ENCODE results near the gene BCKDK. TPM values are rescaled to one million over a fixed set of nuclear protein-coding genes. Genes with fewer than 3 reads are reported as not detected.
A peak's percentile ranks its signal among the peaks of the same experiment; 100 is the strongest.

BCKDK gene
- polyA plus RNA-seq, 1 of the 3 experiments (the other 2 are of a cell fraction) = 73.2 TPM

GRCh38 chr16:31107465-31107867 is 720 bp upstream of the BCKDK start:
- Histone ChIP-seq H2AFZ (ENCODE audit: low read depth) (peak overlapping the region; percentile 90), H3K79me2 (ENCODE audit: insufficient read depth) (peaks cover 23% of the 10 kb centered on the region), H3K9me2 (no peaks in the 10 kb centered on the region), H3K4me2 (peak overlapping the region; percentile 94), H3K4me1 (ENCODE audit: control insufficient read depth in 1 of 2, insufficient read depth in 2 of 2, low read depth in 1 of 2, low read length in 1 of 2) (peaks cover 8 to 25% of the 10 kb centered on the region in 2 experiments; a peak in 2 of 4 replicates), H3K36me3 (replicated peaks in 1 of 2; ENCODE audit: control insufficient read depth in 1 of 2, insufficient read depth in 2 of 2, low read length in 1 of 2) (peaks cover 19 to 31% of the 10 kb centered on the region in 2 experiments), H3K4me3 (ENCODE audit: low read depth in 2 of 2, low read length in 1 of 2) (peak overlapping the region in 1 of 2 experiments; percentile 94; a peak in 2 of 4 replicates), H3F3A (replicated peaks; ENCODE audit: insufficient read depth) (no peaks in the 10 kb centered on the region), H4K20me1 (ENCODE audit: insufficient read depth) (no peaks in the 10 kb centered on the region), H3K27me3 (ENCODE audit: insufficient read depth) (no peaks in the 10 kb centered on the region), H3K9ac (peak overlapping the region; percentile 97; the same call in 1 of the 2 replicates), H3K9me3 (no peaks in the 10 kb centered on the region), H3K27ac (ENCODE audit: low read depth in 2 of 2, low read length in 1 of 2) (peak overlapping the region; percentile 57 to 86; a peak in 3 of 4 replicates)
- DNase-seq = no peak
- ChIA-PET CTCF (no interaction called here), POLR2A (interaction anchor here (0.6 to 3.2 kb wide), 2 partner anchors 10 to 14 kb away, joined by 3 to 12 read pairs; partner anchors contain the start of gene KAT8)
- TF ChIP-seq NRF1 (IDR thresholded peaks at IDR 0.05; ENCODE audit: low read depth, low read length) (no peak), TAF1 (IDR thresholded peaks at IDR 0.05; ENCODE audit: borderline replicate concordance, low read depth, low read length) (no peak), FOXJ3 (CRISPR knock-in tag; IDR thresholded peaks at IDR 0.05) (no peak), MEF2A (IDR thresholded peaks at IDR 0.05; ENCODE audit: borderline replicate concordance, low read depth) (no peak), TEAD4 (IDR thresholded peaks at IDR 0.05; ENCODE audit: borderline replicate concordance, insufficient read depth) (no peak), GATA2 (CRISPR knock-in tag; IDR thresholded peaks at IDR 0.05) (no peak), RFX5 (IDR thresholded peaks at IDR 0.05; ENCODE audit: low read length) (no peak), RXRA (IDR thresholded peaks at IDR 0.05; ENCODE audit: borderline replicate concordance, low read depth) (no peak), RAD21 (IDR thresholded peaks at IDR 0.05; ENCODE audit: low read length) (no peak), JUND (IDR thresholded peaks at IDR 0.05) (no peak), NFIC (IDR thresholded peaks at IDR 0.05; ENCODE audit: borderline replicate concordance) (no peak), FOSL2 (IDR thresholded peaks at IDR 0.05; ENCODE audit: borderline replicate concordance, low read depth) (no peak), SIN3A (IDR thresholded peaks at IDR 0.05; ENCODE audit: borderline replicate concordance, low read depth, low read length) (no peak)
- TF ChIP-seq, protein P1, sequence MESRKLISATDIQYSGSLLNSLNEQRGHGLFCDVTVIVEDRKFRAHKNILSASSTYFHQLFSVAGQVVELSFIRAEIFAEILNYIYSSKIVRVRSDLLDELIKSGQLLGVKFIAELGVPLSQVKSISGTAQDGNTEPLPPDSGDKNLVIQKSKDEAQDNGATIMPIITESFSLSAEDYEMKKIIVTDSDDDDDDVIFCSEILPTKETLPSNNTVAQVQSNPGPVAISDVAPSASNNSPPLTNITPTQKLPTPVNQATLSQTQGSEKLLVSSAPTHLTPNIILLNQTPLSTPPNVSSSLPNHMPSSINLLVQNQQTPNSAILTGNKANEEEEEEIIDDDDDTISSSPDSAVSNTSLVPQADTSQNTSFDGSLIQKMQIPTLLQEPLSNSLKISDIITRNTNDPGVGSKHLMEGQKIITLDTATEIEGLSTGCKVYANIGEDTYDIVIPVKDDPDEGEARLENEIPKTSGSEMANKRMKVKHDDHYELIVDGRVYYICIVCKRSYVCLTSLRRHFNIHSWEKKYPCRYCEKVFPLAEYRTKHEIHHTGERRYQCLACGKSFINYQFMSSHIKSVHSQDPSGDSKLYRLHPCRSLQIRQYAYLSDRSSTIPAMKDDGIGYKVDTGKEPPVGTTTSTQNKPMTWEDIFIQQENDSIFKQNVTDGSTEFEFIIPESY (IDR thresholded peaks at IDR 0.05; ENCODE audit: borderline replicate concordance, low read depth) = no peak
- TF ChIP-seq, protein P2, sequence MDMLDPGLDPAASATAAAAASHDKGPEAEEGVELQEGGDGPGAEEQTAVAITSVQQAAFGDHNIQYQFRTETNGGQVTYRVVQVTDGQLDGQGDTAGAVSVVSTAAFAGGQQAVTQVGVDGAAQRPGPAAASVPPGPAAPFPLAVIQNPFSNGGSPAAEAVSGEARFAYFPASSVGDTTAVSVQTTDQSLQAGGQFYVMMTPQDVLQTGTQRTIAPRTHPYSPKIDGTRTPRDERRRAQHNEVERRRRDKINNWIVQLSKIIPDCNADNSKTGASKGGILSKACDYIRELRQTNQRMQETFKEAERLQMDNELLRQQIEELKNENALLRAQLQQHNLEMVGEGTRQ (IDR thresholded peaks at IDR 0.05; ENCODE audit: borderline replicate concordance, low read depth, low read length) = no peak
- TF ChIP-seq, protein P3, sequence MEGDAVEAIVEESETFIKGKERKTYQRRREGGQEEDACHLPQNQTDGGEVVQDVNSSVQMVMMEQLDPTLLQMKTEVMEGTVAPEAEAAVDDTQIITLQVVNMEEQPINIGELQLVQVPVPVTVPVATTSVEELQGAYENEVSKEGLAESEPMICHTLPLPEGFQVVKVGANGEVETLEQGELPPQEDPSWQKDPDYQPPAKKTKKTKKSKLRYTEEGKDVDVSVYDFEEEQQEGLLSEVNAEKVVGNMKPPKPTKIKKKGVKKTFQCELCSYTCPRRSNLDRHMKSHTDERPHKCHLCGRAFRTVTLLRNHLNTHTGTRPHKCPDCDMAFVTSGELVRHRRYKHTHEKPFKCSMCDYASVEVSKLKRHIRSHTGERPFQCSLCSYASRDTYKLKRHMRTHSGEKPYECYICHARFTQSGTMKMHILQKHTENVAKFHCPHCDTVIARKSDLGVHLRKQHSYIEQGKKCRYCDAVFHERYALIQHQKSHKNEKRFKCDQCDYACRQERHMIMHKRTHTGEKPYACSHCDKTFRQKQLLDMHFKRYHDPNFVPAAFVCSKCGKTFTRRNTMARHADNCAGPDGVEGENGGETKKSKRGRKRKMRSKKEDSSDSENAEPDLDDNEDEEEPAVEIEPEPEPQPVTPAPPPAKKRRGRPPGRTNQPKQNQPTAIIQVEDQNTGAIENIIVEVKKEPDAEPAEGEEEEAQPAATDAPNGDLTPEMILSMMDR (IDR thresholded peaks at IDR 0.05) = no peak
- 93% methylated on average over 6 of the region's 6 CpGs for WGBS (ENCODE audit: low lambda C conversion rate)
